ENCODE results near the gene SMARCD2. TPM values are rescaled to one million over a fixed set of nuclear protein-coding genes. Genes with fewer than 3 reads are reported as not detected.
"Not testable (repeated sequence)": the region's sequence is repeated elsewhere in the genome, so short reads cannot be mapped to it uniquely, and the experiment has no call there.

The SMARCD2 gene
- polyA plus RNA-seq, 2 of the 4 experiments (the other 2 are of a cell fraction), result 40.4 to 52.7 TPM

DNA sequence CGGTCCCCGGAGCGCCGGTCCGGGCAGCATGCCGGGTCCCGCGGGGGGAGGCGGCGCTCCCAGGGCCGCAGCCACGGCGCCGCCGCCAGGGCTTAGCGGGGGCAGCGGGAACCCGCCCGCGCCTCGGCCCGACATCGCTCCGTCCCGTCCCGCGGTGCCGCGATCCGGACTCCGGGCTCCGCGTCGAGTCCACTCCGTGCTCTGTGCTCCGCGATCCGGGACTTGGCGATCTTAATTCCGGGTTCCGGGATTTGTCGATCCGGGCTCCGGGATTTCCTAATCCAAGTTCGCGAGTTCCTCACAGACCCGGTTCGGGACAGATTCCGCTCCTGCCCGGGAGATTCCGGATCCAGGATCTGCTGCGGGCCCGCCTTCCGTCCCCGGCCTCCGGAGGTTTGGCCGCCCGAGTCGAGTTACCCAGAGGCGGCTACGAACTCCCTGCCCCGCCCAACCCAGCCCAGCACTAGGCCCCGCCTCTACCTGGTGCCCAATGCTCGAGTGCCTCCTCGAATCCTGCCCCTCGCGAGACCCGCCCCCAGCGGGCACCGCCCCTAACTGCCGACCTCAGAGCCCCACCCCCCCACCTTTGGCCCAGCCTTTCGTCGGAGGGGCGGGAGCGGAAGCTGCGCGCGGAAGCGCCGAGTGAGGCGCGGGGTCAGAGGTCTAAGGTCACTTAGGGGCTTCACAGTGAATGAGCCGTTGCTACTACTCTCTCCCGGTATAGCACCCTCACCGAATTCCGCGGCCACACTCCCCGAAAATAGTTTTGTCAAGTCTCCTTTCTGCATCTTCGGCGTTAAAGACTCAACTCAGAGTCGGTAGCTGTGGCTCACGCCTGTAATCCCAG, at the start of gene SMARCD2 (continued):
- TF ChIP-seq USF2 (IDR thresholded peaks at IDR 0.05) (no peak), ZSCAN20 (CRISPR knock-in tag; IDR thresholded peaks at IDR 0.05) (no peak), ESRRA (IDR thresholded peaks at IDR 0.05; ENCODE audit: borderline replicate concordance, low read length) (peak; percentile 51; the same call in 1 of the 2 replicates)

- POLR2A ChIA-PET, H3K4me1 ChIP-seq, H3K4me3 ChIP-seq, H3K27ac ChIP-seq, H3K9me3 ChIP-seq: not testable (repeated sequence)
- WGBS (ENCODE audit: missing lambda C conversion rate), result 11% methylated on average over 13 of the region's 13 CpGs
- ATAC-seq (peak; percentile 86 to 93), FAIRE-seq (peak; percentile 79), DNase-seq (ENCODE audit: low read depth in 1 of 2, low spot score in 1 of 2) (peak in 1 of 2 experiments; percentile 42)
- 0 out of 3 replicates have a peak overlapping the region, but pooled peaks have one; percentile 32 for H3K4me2 ChIP-seq
- TF ChIP-seq, protein P1, sequence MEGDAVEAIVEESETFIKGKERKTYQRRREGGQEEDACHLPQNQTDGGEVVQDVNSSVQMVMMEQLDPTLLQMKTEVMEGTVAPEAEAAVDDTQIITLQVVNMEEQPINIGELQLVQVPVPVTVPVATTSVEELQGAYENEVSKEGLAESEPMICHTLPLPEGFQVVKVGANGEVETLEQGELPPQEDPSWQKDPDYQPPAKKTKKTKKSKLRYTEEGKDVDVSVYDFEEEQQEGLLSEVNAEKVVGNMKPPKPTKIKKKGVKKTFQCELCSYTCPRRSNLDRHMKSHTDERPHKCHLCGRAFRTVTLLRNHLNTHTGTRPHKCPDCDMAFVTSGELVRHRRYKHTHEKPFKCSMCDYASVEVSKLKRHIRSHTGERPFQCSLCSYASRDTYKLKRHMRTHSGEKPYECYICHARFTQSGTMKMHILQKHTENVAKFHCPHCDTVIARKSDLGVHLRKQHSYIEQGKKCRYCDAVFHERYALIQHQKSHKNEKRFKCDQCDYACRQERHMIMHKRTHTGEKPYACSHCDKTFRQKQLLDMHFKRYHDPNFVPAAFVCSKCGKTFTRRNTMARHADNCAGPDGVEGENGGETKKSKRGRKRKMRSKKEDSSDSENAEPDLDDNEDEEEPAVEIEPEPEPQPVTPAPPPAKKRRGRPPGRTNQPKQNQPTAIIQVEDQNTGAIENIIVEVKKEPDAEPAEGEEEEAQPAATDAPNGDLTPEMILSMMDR (IDR thresholded peaks at IDR 0.05), result peak; percentile 51
- TF ChIP-seq RAD21 (conservative IDR thresholded peaks at IDR 0.05 in 1 of 2, IDR thresholded peaks at IDR 0.05 in 1 of 2), result peak; percentile 19 to 21; a peak in 2 of 5 replicates
- CTCF ChIA-PET, result interaction anchor here (0.6 to 6.9 kb wide), 32 partner anchors 9 to 539 kb away, joined by 3 to 80 read pairs (median 5); partner anchors contain the start of genes CSHL1, GH1, GH2 and TEX2
These were observed 46.8 kb upstream of the SMARCD2 start for GRCh38 chr17:63889026-63889848.

DNA sequence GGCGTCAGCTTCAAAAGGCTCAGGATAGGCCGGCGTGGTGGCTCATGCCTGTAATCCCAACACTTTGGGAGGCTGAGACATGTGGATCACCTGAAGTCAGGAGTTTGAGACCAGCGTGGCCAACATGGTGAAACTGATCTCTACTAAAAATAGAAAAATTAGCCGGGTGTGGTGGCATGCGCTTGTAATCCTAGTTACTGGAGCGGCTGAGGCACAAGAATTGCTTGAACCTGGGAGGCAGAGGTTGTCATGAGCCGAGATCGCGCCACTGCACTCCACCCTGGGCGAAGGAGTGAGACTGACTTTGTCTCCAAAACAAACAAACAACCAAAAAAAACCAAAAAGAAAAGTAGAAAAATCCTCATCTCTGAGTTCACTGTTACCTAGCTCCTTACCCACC, 42.6 kb upstream of the SMARCD2 start:
- ATAC-seq; DNase-seq (ENCODE audit: low read depth in 1 of 2, low spot score in 1 of 2); H3K4me3 ChIP-seq; H3K4me2 ChIP-seq; H3K9me3 ChIP-seq; FAIRE-seq; H3K4me1 ChIP-seq; H3K27ac ChIP-seq; POLR2A ChIA-PET: not testable (repeated sequence)
- WGBS (ENCODE audit: missing lambda C conversion rate), result 76% methylated on average over 11 of the region's 11 CpGs
- CTCF ChIA-PET, result interaction anchor here (0.7 to 1.4 kb wide), 4 partner anchors 18 to 141 kb away, joined by 3 to 4 read pairs (median 3); no protein-coding TSS in a partner anchor

DNA sequence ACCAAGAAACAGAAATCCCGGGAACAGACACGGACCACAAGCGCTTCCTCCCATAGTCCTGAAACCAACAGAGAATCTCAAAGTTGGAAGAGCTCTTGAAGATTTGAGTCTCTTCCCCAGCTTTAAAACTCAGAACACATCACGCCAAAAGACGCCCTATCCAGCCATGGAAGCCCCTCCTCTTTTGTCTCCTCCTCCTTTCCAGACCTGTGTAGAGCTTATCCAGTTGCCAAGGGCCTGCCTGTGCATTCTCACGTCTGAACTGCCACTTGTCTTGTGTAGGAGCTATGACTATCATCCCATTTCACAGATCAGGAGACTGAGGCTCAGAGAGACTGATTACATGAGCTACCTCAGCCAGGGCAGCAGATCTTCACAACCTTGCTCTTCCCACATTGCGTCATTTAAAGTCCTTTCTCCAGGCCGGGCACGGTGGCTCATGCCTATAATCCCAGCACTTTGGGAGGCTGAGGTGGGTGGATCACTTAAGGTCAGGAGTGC, 40.2 kb upstream of the SMARCD2 start:
- 0 out of 5 replicates have a peak, but pooled peaks of 1 of the 2 experiments have one; percentile 4 for TF ChIP-seq RAD21 (conservative IDR thresholded peaks at IDR 0.05 in 1 of 2, IDR thresholded peaks at IDR 0.05 in 1 of 2)
- ChIA-PET POLR2A (interaction anchor here (0.6 kb wide), 1 partner anchor 631 kb away, joined by 3 read pairs; no protein-coding TSS in a partner anchor), CTCF (interaction anchor here (0.6 to 4.4 kb wide), 17 partner anchors 14 to 537 kb away, joined by 3 to 56 read pairs (median 3); partner anchors contain the start of gene GH1)
- H3K27ac ChIP-seq, H3K4me1 ChIP-seq, H3K4me3 ChIP-seq, FAIRE-seq, H3K9me3 ChIP-seq: not testable (repeated sequence)
- DNase-seq (ENCODE audit: low read depth in 1 of 2, low spot score in 1 of 2), result peak in 1 of 2 experiments; percentile 21
- peak in 1 of 2 experiments; percentile 41; a peak in 3 of 6 replicates for ATAC-seq
- 54% methylated on average over 9 of the region's 9 CpGs for WGBS (ENCODE audit: missing lambda C conversion rate)
- H3K4me2 ChIP-seq, result peak overlapping the region; percentile 37; the same call in 1 of the 3 replicates

GRCh38 chr17:63881935-63882601, 39.6 kb upstream of the SMARCD2 start, which contains the start of gene GH2:
Gene GH2, minus strand, starts transcription at chr17:63881944. Its CDS starts 143 bp downstream, at chr17:63881801.
- no peak for TF ChIP-seq EHMT2 (IDR thresholded peaks at IDR 0.05; ENCODE audit: low read depth)
- TF ChIP-seq EP300 (IDR thresholded peaks at IDR 0.05), result no peak
- TF ChIP-seq USF2 (IDR thresholded peaks at IDR 0.05), result 0 out of 2 replicates have a peak, but pooled peaks have one; percentile 26
- 0 out of 3 replicates have a peak, but pooled peaks have one; percentile 13 for TF ChIP-seq SMC3 (IDR thresholded peaks at IDR 0.05)
- TF ChIP-seq, protein P1 (IDR thresholded peaks at IDR 0.05), result peak; percentile 36; the same call in 2 of the 3 replicates
- TF ChIP-seq RAD21 (conservative IDR thresholded peaks at IDR 0.05 in 1 of 2, IDR thresholded peaks at IDR 0.05 in 1 of 2), result 0 out of 5 replicates have a peak, but pooled peaks of 1 of the 2 experiments have one; percentile 20
- DNase-seq (ENCODE audit: low read depth in 1 of 2, low spot score in 1 of 2) (peak; percentile 65 to 91), ATAC-seq (peak; percentile 69 to 93; a peak in 5 of 6 replicates), FAIRE-seq (no peak)
- no peak within 1 kb of the TSS for H3K27ac ChIP-seq
- peak within 1 kb of the TSS; percentile 37; the same call in 1 of the 3 replicates for H3K4me2 ChIP-seq
- CTCF ChIA-PET, result interaction anchor here (0.6 to 4.4 kb wide), 22 partner anchors 8 to 577 kb away, joined by 3 to 56 read pairs (median 4); partner anchors contain the start of gene GH1
- H3K4me3 ChIP-seq, result no peak within 1 kb of the TSS
- no peaks in the 10 kb centered on the region for H3K4me1 ChIP-seq
- 35% methylated on average over 11 of the region's 15 CpGs for WGBS (ENCODE audit: missing lambda C conversion rate)
- POLR2A ChIA-PET, result no interaction called here
- H3K9me3 ChIP-seq, result no peaks in the 10 kb centered on the region

- H3K4me1 ChIP-seq, H3K27ac ChIP-seq, FAIRE-seq, POLR2A ChIA-PET, H3K9me3 ChIP-seq, H3K4me2 ChIP-seq, H3K4me3 ChIP-seq: not testable (repeated sequence)
- peak in 1 of 2 experiments; percentile 43 for DNase-seq (ENCODE audit: low read depth in 1 of 2, low spot score in 1 of 2)
- CTCF ChIA-PET, result interaction anchor here (0.6 to 4.4 kb wide), 18 partner anchors 9 to 578 kb away, joined by 3 to 56 read pairs (median 4); partner anchors contain the start of genes CSHL1 and GH1
- peak; percentile 63 to 71 for ATAC-seq
- WGBS (ENCODE audit: missing lambda C conversion rate), result 62% methylated on average over 11 of the region's 11 CpGs
These were observed 38.9 kb upstream of the SMARCD2 start for GRCh38 chr17:63881337-63881736.

All from A549 (cell line).